Measurements from ENCODE around the gene SVEP1.

The SVEP1 gene

GRCh38 chr9:110319781-110320492, 259.6 kb downstream of the SVEP1 start:
- no peak for DNase-seq (ENCODE audit: low spot score)

GRCh38 chr9:110317911-110318310, 261.6 kb downstream of the SVEP1 start:
- no peak for DNase-seq (ENCODE audit: low spot score)

- DNase-seq (ENCODE audit: low spot score) = no peak
These were observed 263.1 kb downstream of the SVEP1 start for GRCh38 chr9:110316261-110317075.
